Natural killer cell (primary cell): ENCODE measurements around the gene CDKN3. TPM values are rescaled to one million over a fixed set of nuclear protein-coding genes. Genes with fewer than 3 reads are reported as not detected.

Source experiments
- ATAC-seq, 3 donors: fragments of 150-1000 bp in 2 of 3; fragments of 200-7000 bp in 1 of 3; cut with Tn5 transposase; 1 replicate in 1 of 3; 2 replicates in 2 of 3; pipeline ENCODE4 v1.10.0; 2021; ENCODE audit warnings: mild to moderate bottlenecking in 2 of 3, moderate library complexity in 2 of 3
- DNase-seq, 2 donors: peaks; one replicate each; pipeline versions ENCODE4 v3.0.0 to v3.0.0-alpha.2; 2013 to 2021; ENCODE audit warnings: mixed read lengths in 1 of 2
- H3K27ac ChIP-seq: one replicate; pipeline ENCODE4 v1.5.1; 2013; ENCODE audit warnings: mild to moderate bottlenecking, low read length
- H3K27me3 ChIP-seq: one replicate; pipeline ENCODE4 v1.6.1; 2013; ENCODE audit warnings: low read length; ENCODE audit not compliant: control insufficient read depth, insufficient read depth
- H3K36me3 ChIP-seq: one replicate; pipeline ENCODE4 v1.6.1; 2013; ENCODE audit warnings: low read length; ENCODE audit not compliant: control insufficient read depth, insufficient read depth
- H3K4me1 ChIP-seq: one replicate; pipeline ENCODE4 v1.6.1; 2013; ENCODE audit warnings: low read length; ENCODE audit not compliant: control insufficient read depth, insufficient read depth
- H3K4me3 ChIP-seq: one replicate; pipeline ENCODE4 v1.5.1; 2013; ENCODE audit warnings: low read length
- H3K9me3 ChIP-seq: one replicate; pipeline ENCODE4 v1.6.1; 2013; ENCODE audit warnings: low read length; ENCODE audit not compliant: control insufficient read depth, insufficient read depth
- H3K27ac Mint-ChIP-seq, 2 donors: one replicate each; pipeline ENCODE4 v1.8.0; 2022; ENCODE audit warnings: mild to moderate bottlenecking in 2 of 2, mixed read lengths in 2 of 2, moderate library complexity in 1 of 2
- H3K27me3 Mint-ChIP-seq, 2 donors: one replicate each; pipeline ENCODE4 v1.8.0; 2022; ENCODE audit warnings: low read depth in 2 of 2, mixed read lengths in 2 of 2
- H3K36me3 Mint-ChIP-seq: one replicate; pipeline ENCODE4 v1.8.0; 2022; ENCODE audit warnings: mixed read lengths
- H3K4me1 Mint-ChIP-seq, 2 donors: one replicate each; pipeline ENCODE4 v1.8.0; 2022; ENCODE audit warnings: mixed read lengths in 2 of 2
- H3K4me3 Mint-ChIP-seq: one replicate; pipeline ENCODE4 v1.8.0; 2022; ENCODE audit warnings: mild to moderate bottlenecking, moderate library complexity, mixed read lengths
- H3K9me3 Mint-ChIP-seq, 2 donors: one replicate each; pipeline ENCODE4 v1.8.0; 2022; ENCODE audit warnings: mixed read lengths in 2 of 2
- CTCF ChIP-seq: fragments of 200-600 bp; IDR thresholded peaks from one replicate; pipeline ENCODE4 v1.8.0; 2022; ENCODE audit warnings: antibody characterized with exemption
- WGBS: methylation state at CpG from one replicate; pipeline ENCODE4 v1.1.7; 2013; ENCODE audit warnings: missing lambda C conversion rate; ENCODE audit not compliant: insufficient coverage; 5-methylcytosine and 5-hydroxymethylcytosine counted together
- intact Hi-C: fragments of 100-400 bp; cut with micrococcal nuclease; formaldehyde crosslinking; loops from one replicate; pipeline ENCODE4 v1.14.2; 2022
- total RNA-seq, 4 donors: library from RNA; stranded (reverse); fragments of 120-200 nt in 1 of 4; gene quantifications; one replicate each; pipeline versions ENCODE4 v1.2.3 to v1.2.4, GENCODE V29; 2013 to 2022

CDKN3 gene
- total RNA-seq, 3 donors from 2014 or later (not counting 1 experiment from before 2014, with no cell fraction given), result 0.89 to 3.0 (median 1.8) TPM

GRCh38 chr14:54353694-54354093 lies 43.1 kb upstream of the CDKN3 start:
- H3K27ac ChIP-seq, result no peak overlapping the region
- no peak for TF ChIP-seq CTCF
- H3K9me3 Mint-ChIP-seq, result no peaks in the 10 kb centered on the region
- no peaks in the 10 kb centered on the region for H3K36me3 ChIP-seq
- WGBS, result 90% methylated on average over 2 of the region's 2 CpGs
- no peak for ATAC-seq
- H3K4me1 Mint-ChIP-seq, result no peaks in the 10 kb centered on the region
- H3K4me3 Mint-ChIP-seq, result no peak overlapping the region
- no peaks in the 10 kb centered on the region for H3K36me3 Mint-ChIP-seq
- H3K27ac Mint-ChIP-seq, result no peak overlapping the region
- no peaks in the 10 kb centered on the region for H3K9me3 ChIP-seq
- H3K27me3 Mint-ChIP-seq, result peaks cover 12 to 23% of the 10 kb centered on the region in 2 donors
- no peaks in the 10 kb centered on the region for H3K27me3 ChIP-seq
- intact Hi-C loops, result no loop called here
- H3K4me1 ChIP-seq, result no peaks in the 10 kb centered on the region
- H3K4me3 ChIP-seq, result no peak overlapping the region
- DNase-seq, result no peak

- TF ChIP-seq CTCF, result no peak
- intact Hi-C loops, result no loop called here
- DNase-seq (no peak), ATAC-seq (no peak)
- H3K27ac ChIP-seq, result no peak overlapping the region
- Mint-ChIP-seq H3K4me3 (no peak overlapping the region), H3K27ac (no peak overlapping the region), H3K27me3 (peaks cover 14 to 25% of the 10 kb centered on the region in 2 donors), H3K36me3 (no peaks in the 10 kb centered on the region), H3K4me1 (no peaks in the 10 kb centered on the region), H3K9me3 (no peaks in the 10 kb centered on the region)
- no peaks in the 10 kb centered on the region for H3K36me3 ChIP-seq
- no peaks in the 10 kb centered on the region for H3K4me1 ChIP-seq
- no peak overlapping the region for H3K4me3 ChIP-seq
- no peaks in the 10 kb centered on the region for H3K9me3 ChIP-seq
- H3K27me3 ChIP-seq, result no peaks in the 10 kb centered on the region
These were observed 42.7 kb upstream of the CDKN3 start for GRCh38 chr14:54354096-54354495.

- Histone ChIP-seq H3K4me3 (no peak overlapping the region), H3K27ac (no peak overlapping the region), H3K36me3 (no peaks in the 10 kb centered on the region), H3K9me3 (no peaks in the 10 kb centered on the region), H3K4me1 (no peaks in the 10 kb centered on the region), H3K27me3 (no peaks in the 10 kb centered on the region)
- no peaks in the 10 kb centered on the region for H3K36me3 Mint-ChIP-seq
- H3K4me1 Mint-ChIP-seq, result no peaks in the 10 kb centered on the region
- intact Hi-C loops, result no loop called here
- H3K9me3 Mint-ChIP-seq, result no peaks in the 10 kb centered on the region
- ATAC-seq (no peak), DNase-seq (no peak)
- H3K4me3 Mint-ChIP-seq, result no peak overlapping the region
- peaks cover 17 to 32% of the 10 kb centered on the region in 2 donors for H3K27me3 Mint-ChIP-seq
- no peak overlapping the region for H3K27ac Mint-ChIP-seq
- no peak for TF ChIP-seq CTCF
These were observed 41.7 kb upstream of the CDKN3 start for GRCh38 chr14:54354968-54355641.

- Histone ChIP-seq H3K9me3 (no peaks in the 10 kb centered on the region), H3K4me1 (no peaks in the 10 kb centered on the region), H3K27ac (no peak overlapping the region), H3K27me3 (no peaks in the 10 kb centered on the region), H3K4me3 (no peak overlapping the region), H3K36me3 (no peaks in the 10 kb centered on the region)
- Mint-ChIP-seq H3K9me3 (no peaks in the 10 kb centered on the region), H3K4me3 (no peak overlapping the region), H3K4me1 (no peaks in the 10 kb centered on the region), H3K27ac (no peak overlapping the region), H3K36me3 (no peaks in the 10 kb centered on the region), H3K27me3 (peaks cover 20 to 34% of the 10 kb centered on the region in 2 donors)
- intact Hi-C loops, result no loop called here
- DNase-seq (no peak), ATAC-seq (no peak)
- no peak for TF ChIP-seq CTCF
- WGBS, result no CpG with 5 or more reads among the region's 2 CpGs
These were observed 41.1 kb upstream of the CDKN3 start for GRCh38 chr14:54355698-54356097.
